Neural progenitor cell (in vitro differentiated cells): ENCODE results near the gene RFK.

Experiments used
- EZH2 ChIP-seq: fragments of 200-600 bp; sonication (generic); IDR thresholded peaks from 2 replicates; pipeline ENCODE4 v1.6.1; 2017; ENCODE audit warnings: antibody characterized with exemption, mild to moderate bottlenecking, moderate library complexity
- EZH2phosphoT487 ChIP-seq: fragments of 200-600 bp; sonication (generic); IDR thresholded peaks from 2 replicates; pipeline ENCODE4 v1.6.1; 2017; ENCODE audit warnings: antibody characterized with exemption
- TF ChIP-seq, protein P1 (sequence below): fragments of 200-600 bp; sonication (generic); IDR thresholded peaks from 2 replicates; pipeline ENCODE4 v1.5.1; 2017; ENCODE audit warnings: antibody characterized with exemption, mild to moderate bottlenecking

GRCh38 chr9:76354221-76354620 is 40.0 kb downstream of the RFK start:
- TF ChIP-seq, protein P1, sequence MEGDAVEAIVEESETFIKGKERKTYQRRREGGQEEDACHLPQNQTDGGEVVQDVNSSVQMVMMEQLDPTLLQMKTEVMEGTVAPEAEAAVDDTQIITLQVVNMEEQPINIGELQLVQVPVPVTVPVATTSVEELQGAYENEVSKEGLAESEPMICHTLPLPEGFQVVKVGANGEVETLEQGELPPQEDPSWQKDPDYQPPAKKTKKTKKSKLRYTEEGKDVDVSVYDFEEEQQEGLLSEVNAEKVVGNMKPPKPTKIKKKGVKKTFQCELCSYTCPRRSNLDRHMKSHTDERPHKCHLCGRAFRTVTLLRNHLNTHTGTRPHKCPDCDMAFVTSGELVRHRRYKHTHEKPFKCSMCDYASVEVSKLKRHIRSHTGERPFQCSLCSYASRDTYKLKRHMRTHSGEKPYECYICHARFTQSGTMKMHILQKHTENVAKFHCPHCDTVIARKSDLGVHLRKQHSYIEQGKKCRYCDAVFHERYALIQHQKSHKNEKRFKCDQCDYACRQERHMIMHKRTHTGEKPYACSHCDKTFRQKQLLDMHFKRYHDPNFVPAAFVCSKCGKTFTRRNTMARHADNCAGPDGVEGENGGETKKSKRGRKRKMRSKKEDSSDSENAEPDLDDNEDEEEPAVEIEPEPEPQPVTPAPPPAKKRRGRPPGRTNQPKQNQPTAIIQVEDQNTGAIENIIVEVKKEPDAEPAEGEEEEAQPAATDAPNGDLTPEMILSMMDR, result no peak
- TF ChIP-seq EZH2, result no peak
- no peak for TF ChIP-seq EZH2phosphoT487
